Activated CD8-positive, alpha-beta memory T cell treated with anti-CD3 and anti-CD28 coated beads for 24 hours (primary cell): ENCODE measurements around the gene CCDC81.

Experiments used
- DNase-seq: peaks from one replicate; pipeline ENCODE4 v3.0.0-alpha.2; 2020

The CCDC81 gene

GRCh38 chr11:86442827-86443226 is 68.1 kb downstream of the CCDC81 start:
- no peak for DNase-seq

GRCh38 chr11:86443415-86443814 is 68.7 kb downstream of the CCDC81 start:
- no peak for DNase-seq

- DNase-seq, result no peak
Observed at GRCh38 chr11:86444981-86445380, 70.3 kb downstream of the CCDC81 start.

GRCh38 chr11:86446163-86446923 is 71.7 kb downstream of the CCDC81 start:
- no peak for DNase-seq

- DNase-seq, result no peak
Observed at GRCh38 chr11:86446924-86447285, 72.2 kb downstream of the CCDC81 start.

- DNase-seq, result no peak
Observed at GRCh38 chr11:86447763-86448480, 73.2 kb downstream of the CCDC81 start.

GRCh38 chr11:86449993-86450629 is 75.4 kb downstream of the CCDC81 start:
- no peak for DNase-seq

GRCh38 chr11:86453290-86454030 is 78.8 kb downstream of the CCDC81 start:
- no peak for DNase-seq

- DNase-seq, result peak; percentile 91
Observed at GRCh38 chr11:86456075-86456939, 81.6 kb downstream of the CCDC81 start.

DNA sequence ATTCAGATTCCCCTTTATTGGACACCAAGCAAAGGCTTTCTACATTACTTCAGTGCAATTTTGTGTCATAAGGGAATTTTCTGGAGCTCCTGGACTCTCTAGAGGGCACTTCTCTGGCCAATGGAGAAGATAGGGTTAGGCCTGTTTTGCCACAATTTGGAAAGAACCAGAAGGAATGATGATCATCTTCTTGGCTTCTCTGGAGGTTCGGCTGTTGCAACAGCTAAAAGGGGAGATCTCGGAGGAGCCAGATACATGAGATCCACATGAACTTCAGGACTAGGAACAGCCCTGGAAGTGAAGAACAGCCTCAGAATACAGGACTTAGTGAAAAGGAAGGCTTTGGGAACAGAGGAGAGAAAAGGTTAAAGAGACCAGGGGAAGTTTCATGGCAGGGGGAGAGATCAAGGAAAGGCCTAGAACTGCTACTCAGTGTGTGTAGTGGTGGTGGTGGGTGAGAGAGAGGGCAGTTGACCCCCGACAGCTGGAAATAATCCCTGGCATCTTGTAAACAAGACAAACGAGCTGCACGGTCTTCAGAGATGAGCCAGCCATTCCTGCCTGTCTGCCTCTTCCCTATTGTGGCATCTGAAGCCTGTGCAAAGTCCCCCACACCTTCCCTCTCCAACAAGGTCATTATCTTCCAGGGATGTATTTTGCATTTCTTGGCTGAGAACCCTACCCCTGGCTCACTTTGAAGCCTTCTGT is 83.8 kb downstream of the CCDC81 start:
- DNase-seq, result no peak

- DNase-seq, result no peak
Observed at GRCh38 chr11:86459002-86459385, 84.3 kb downstream of the CCDC81 start.

DNA sequence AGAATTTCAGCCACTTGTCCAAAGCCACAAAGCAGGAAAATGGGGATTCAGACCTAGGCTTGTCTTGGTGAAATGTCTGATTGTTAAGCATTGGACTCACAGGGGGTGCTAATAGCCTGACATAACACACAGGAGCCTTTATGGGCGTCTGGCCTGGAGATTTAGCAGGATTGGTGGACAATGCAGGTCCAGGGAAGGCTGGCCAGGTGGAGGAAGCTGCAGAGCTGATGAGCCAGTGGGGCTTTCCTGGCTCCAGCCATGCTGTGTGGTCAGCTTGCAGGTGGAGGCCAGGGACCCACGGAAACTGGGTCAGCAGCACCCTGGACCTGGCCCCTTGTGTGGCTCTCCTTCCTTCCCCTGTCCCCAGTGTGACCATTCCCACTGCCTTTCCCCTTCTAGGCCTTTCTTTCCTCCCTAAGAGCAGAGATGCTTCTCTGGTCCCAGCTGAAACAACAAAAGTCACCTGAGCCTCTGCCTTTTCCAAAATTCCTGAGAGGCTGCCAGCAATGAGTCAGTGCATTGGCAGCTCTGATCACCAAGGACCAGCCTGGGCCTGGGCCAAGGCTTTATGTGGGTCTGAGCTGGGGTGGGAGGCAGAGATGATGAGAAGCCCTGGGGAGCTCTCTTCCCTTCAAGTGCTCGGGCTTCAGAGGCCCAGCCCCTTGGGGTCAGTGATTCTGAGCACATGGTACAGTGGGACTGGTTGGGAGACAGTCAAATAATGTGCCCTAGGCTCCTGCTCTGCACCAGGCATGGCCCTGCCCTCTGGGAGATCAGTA is 85.2 kb downstream of the CCDC81 start:
- DNase-seq, result no peak

GRCh38 chr11:86460461-86461385 is 86.0 kb downstream of the CCDC81 start:
- DNase-seq, result no peak

DNA sequence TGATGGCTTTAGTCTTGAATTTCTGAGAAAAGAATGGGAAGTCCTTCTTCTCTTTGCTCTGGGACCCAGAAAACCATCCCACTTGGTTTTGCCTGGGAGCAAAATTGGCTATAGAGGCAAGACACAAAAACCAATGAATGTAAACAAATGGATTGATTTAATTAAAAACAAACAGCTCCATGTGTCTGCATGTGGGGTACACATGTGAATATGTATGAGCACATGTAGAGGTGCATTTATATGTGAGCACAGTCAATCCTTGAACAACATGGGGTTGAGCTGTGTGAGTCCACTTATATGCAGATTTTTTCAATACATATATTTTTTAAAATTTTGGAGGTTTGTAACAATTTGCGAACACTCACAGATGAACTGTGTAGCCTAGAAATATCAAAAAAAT is 87.2 kb downstream of the CCDC81 start:
- no peak for DNase-seq

GRCh38 chr11:86463120-86463519 is 88.4 kb downstream of the CCDC81 start:
- DNase-seq, result no peak

- DNase-seq, result no peak
Observed at GRCh38 chr11:86463955-86464354, 89.3 kb downstream of the CCDC81 start.

- DNase-seq, result no peak
Observed at GRCh38 chr11:86464509-86465221, 90.0 kb downstream of the CCDC81 start.

GRCh38 chr11:86468169-86468568 is 93.5 kb downstream of the CCDC81 start:
- no peak for DNase-seq
